ENCODE results near the gene ZRANB2. TPM values are rescaled to one million over a fixed set of nuclear protein-coding genes. Genes with fewer than 3 reads are reported as not detected.

Gene ZRANB2
- total RNA-seq, 1 experiment from 2014 or later, result 103 TPM

- no peaks in the 10 kb centered on the region for H3K27me3 Mint-ChIP-seq (ENCODE audit: low read depth)
- no peaks in the 10 kb centered on the region for H3K23me2 ChIP-seq (ENCODE audit: insufficient read length, low read depth, low read length, poor library complexity, severe bottlenecking)
- H3K9ac ChIP-seq (ENCODE audit: extremely low read depth, insufficient read length, low read length), result no peak overlapping the region
- no peak for DNase-seq
- H3K9me3 Mint-ChIP-seq, result no peaks in the 10 kb centered on the region
- no peak overlapping the region for H3K14ac ChIP-seq (ENCODE audit: insufficient read depth, low read length)
- no peak overlapping the region for H3K4me3 Mint-ChIP-seq
- no peaks in the 10 kb centered on the region for H3K9me3 ChIP-seq (ENCODE audit: control insufficient read depth, low read depth, low read length)
- no peaks in the 10 kb centered on the region for H3K4me1 Mint-ChIP-seq
- H4K91ac ChIP-seq (ENCODE audit: insufficient read length, low read depth, low read length), result no peak overlapping the region
- no peak overlapping the region for H2BK5ac ChIP-seq (ENCODE audit: insufficient read length, low read length)
- TF ChIP-seq, protein P1, sequence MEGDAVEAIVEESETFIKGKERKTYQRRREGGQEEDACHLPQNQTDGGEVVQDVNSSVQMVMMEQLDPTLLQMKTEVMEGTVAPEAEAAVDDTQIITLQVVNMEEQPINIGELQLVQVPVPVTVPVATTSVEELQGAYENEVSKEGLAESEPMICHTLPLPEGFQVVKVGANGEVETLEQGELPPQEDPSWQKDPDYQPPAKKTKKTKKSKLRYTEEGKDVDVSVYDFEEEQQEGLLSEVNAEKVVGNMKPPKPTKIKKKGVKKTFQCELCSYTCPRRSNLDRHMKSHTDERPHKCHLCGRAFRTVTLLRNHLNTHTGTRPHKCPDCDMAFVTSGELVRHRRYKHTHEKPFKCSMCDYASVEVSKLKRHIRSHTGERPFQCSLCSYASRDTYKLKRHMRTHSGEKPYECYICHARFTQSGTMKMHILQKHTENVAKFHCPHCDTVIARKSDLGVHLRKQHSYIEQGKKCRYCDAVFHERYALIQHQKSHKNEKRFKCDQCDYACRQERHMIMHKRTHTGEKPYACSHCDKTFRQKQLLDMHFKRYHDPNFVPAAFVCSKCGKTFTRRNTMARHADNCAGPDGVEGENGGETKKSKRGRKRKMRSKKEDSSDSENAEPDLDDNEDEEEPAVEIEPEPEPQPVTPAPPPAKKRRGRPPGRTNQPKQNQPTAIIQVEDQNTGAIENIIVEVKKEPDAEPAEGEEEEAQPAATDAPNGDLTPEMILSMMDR (conservative IDR thresholded peaks at IDR 0.05), result no peak
- no peak overlapping the region for H4K8ac ChIP-seq (replicated peaks; ENCODE audit: insufficient read length, low read depth, low read length)
- no peak overlapping the region for H3K18ac ChIP-seq (ENCODE audit: insufficient read length, low read depth, low read length)
- no peak overlapping the region for H2BK15ac ChIP-seq (ENCODE audit: low read depth, low read length)
- H3K23ac ChIP-seq (ENCODE audit: insufficient read length, low read depth, low read length), result no peak overlapping the region
- no peak overlapping the region for H3K4me2 ChIP-seq (ENCODE audit: insufficient read depth, insufficient read length, low read length)
- H3K79me1 ChIP-seq (ENCODE audit: insufficient read depth, low read depth, low read length, poor library complexity, severe bottlenecking), result no peaks in the 10 kb centered on the region
- H3K27ac ChIP-seq (ENCODE audit: insufficient read length, low read depth, low read length), result no peak overlapping the region
- no peak overlapping the region for H4K5ac ChIP-seq (ENCODE audit: insufficient read length, low read depth, low read length)
- no peaks in the 10 kb centered on the region for H3K36me3 Mint-ChIP-seq (ENCODE audit: insufficient read depth in 1 of 3, low read depth in 3 of 3)
- no peaks in the 10 kb centered on the region for H3K4me1 ChIP-seq (ENCODE audit: insufficient read depth, low read length)
- H3K79me2 ChIP-seq (ENCODE audit: insufficient read depth, low read length), result no peaks in the 10 kb centered on the region
- H2AK5ac ChIP-seq (ENCODE audit: insufficient read length, low read length), result no peak overlapping the region
- no peak overlapping the region for H2BK12ac ChIP-seq (ENCODE audit: insufficient read length, low read depth, low read length)
- WGBS (ENCODE audit: extremely low coverage, insufficient read length, low lambda C conversion rate), result no CpG with 5 or more reads among the region's 7 CpGs
- no peak overlapping the region for H2BK20ac ChIP-seq (ENCODE audit: low read depth, low read length, poor library complexity, severe bottlenecking)
- no peak overlapping the region for H3K56ac ChIP-seq (ENCODE audit: insufficient read length, low read depth, low read length)
- H3K27ac Mint-ChIP-seq, result no peak overlapping the region
- no peak overlapping the region for H3T11ph ChIP-seq (ENCODE audit: low read length)
- H3K27me3 ChIP-seq (ENCODE audit: insufficient read depth, low read length), result no peaks in the 10 kb centered on the region
- no peaks in the 10 kb centered on the region for H4K20me1 ChIP-seq (ENCODE audit: control insufficient read depth, insufficient read depth, insufficient read length)
- H2AFZ ChIP-seq (ENCODE audit: low read length), result no peak overlapping the region
- no peak overlapping the region for H3K4ac ChIP-seq (ENCODE audit: low read depth, low read length)
- no peak overlapping the region for H2BK120ac ChIP-seq (ENCODE audit: low read depth, low read length, poor library complexity, severe bottlenecking)
Observed at GRCh38 chr1:71027991-71028390, 52.8 kb downstream of the ZRANB2 start.
